IMR-90 (cell line): ENCODE results near the gene PITX3. TPM values are rescaled to one million over a fixed set of nuclear protein-coding genes. Genes with fewer than 3 reads are reported as not detected.

ENCODE experiments used
- ATAC-seq: fragments of 200-7000 bp; cut with Tn5 transposase; 2 replicates; pipeline ENCODE4 v1.9.1; 2020; ENCODE audit warnings: low read depth, mild to moderate bottlenecking, moderate library complexity
- BruUV-seq: library from RNA; stranded (reverse); fragments of 400-500 nt; replicated peaks from 2 replicates; lab custom pipeline; 2021; lab: Mats Ljungman, UMichigan
- CTCF ChIA-PET: fragments of 300-600 bp; formaldehyde crosslinking; extraction: SDS; loops from one replicate; lab custom pipeline; 2021; ENCODE audit warnings: antibody characterized with exemption; lab: Yijun Ruan, JAX
- POLR2A ChIA-PET: fragments of 300-600 bp; sonication (Branson Sonifier 250); formaldehyde crosslinking; loops from one replicate; lab custom pipeline; 2022; ENCODE audit warnings: antibody characterized with exemption; ENCODE audit not compliant: unreplicated experiment; lab: Charles Lee
- DNase-seq: peaks from one replicate; pipeline ENCODE4 v3.0.0; 2013
- H2AFZ ChIP-seq: replicated peaks from 2 replicates; pipeline ENCODE3; 2013; ENCODE audit warnings: low read length, mild to moderate bottlenecking; ENCODE audit not compliant: poor library complexity
- H2AK5ac ChIP-seq: 2 replicates; pipeline ENCODE4 v1.6.1; 2013; ENCODE audit warnings: low read depth, low read length, inconsistent platforms
- H2AK9ac ChIP-seq: replicated peaks from 2 replicates; pipeline ENCODE3; 2013; ENCODE audit warnings: mild to moderate bottlenecking, low read depth, low read length, moderate library complexity; ENCODE audit not compliant: poor library complexity
- H2BK120ac ChIP-seq: 2 replicates; pipeline ENCODE4 v1.6.1; 2013; ENCODE audit warnings: low read depth, low read length, inconsistent platforms
- H2BK15ac ChIP-seq: 3 replicates; pipeline ENCODE4 v1.6.1; 2013; ENCODE audit warnings: low read depth, low read length, inconsistent platforms
- H2BK20ac ChIP-seq: 2 replicates; pipeline ENCODE4 v1.6.1; 2013; ENCODE audit warnings: low read depth, mild to moderate bottlenecking, inconsistent platforms, low read length, moderate library complexity
- H2BK5ac ChIP-seq: 2 replicates; pipeline ENCODE4 v1.6.1; 2013; ENCODE audit warnings: mild to moderate bottlenecking, low read depth, low read length, inconsistent platforms; ENCODE audit not compliant: poor library complexity, severe bottlenecking
- H3K14ac ChIP-seq: replicated peaks from 2 replicates; pipeline ENCODE4 v1.6.1; 2013; ENCODE audit warnings: low read depth, low read length, inconsistent platforms
- H3K18ac ChIP-seq: 2 replicates; pipeline ENCODE4 v1.6.1; 2013; ENCODE audit warnings: low read depth, low read length, control low read depth
- H3K23ac ChIP-seq: 2 replicates; pipeline ENCODE4 v1.6.1; 2013; ENCODE audit warnings: low read depth, low read length, inconsistent platforms
- H3K27ac ChIP-seq: 2 replicates; pipeline ENCODE4 v1.5.1; 2013; ENCODE audit warnings: mild to moderate bottlenecking, control low read depth, low read length; ENCODE audit not compliant: insufficient read depth
- H3K27me3 ChIP-seq: 2 replicates; pipeline ENCODE4 v1.6.1; 2013; ENCODE audit warnings: low read length; ENCODE audit not compliant: control insufficient read depth, insufficient read depth
- H3K36me3 ChIP-seq: 2 replicates; pipeline ENCODE4 v1.6.1; 2013; ENCODE audit warnings: low read length, mixed read lengths; ENCODE audit not compliant: control insufficient read depth, insufficient read depth
- H3K4ac ChIP-seq: 2 replicates; pipeline ENCODE4 v1.6.1; 2013; ENCODE audit warnings: low read depth, low read length, inconsistent platforms
- H3K4me1 ChIP-seq: 2 replicates; pipeline ENCODE4 v1.6.1; 2013; ENCODE audit warnings: low read length, mixed read lengths; ENCODE audit not compliant: control insufficient read depth, insufficient read depth
- H3K4me2 ChIP-seq: 2 replicates; pipeline ENCODE4 v1.6.1; 2013; ENCODE audit warnings: low read depth, mild to moderate bottlenecking, control low read depth, low read length, moderate library complexity
- H3K4me3 ChIP-seq: 2 replicates; pipeline ENCODE4 v1.5.1; 2013; ENCODE audit warnings: low read depth, mild to moderate bottlenecking, control low read depth, low read length, moderate library complexity; ENCODE audit not compliant: insufficient read depth
- H3K56ac ChIP-seq: 2 replicates; pipeline ENCODE4 v1.6.1; 2013; ENCODE audit warnings: low read length, inconsistent platforms; ENCODE audit not compliant: insufficient read depth; ENCODE audit errors: extremely low read depth
- H3K79me1 ChIP-seq, 2 experiments: 2 replicates each; pipeline ENCODE4 v1.6.1; 2013; ENCODE audit warnings: low read length in 2 of 2, inconsistent platforms in 1 of 2, low read depth in 1 of 2
- H3K9ac ChIP-seq: 2 replicates; pipeline ENCODE4 v1.6.1; 2013; ENCODE audit warnings: low read depth, low read length, control low read depth
- H3K9me1 ChIP-seq: 2 replicates; pipeline ENCODE4 v1.6.1; 2013; ENCODE audit warnings: low read length, inconsistent platforms; ENCODE audit not compliant: insufficient read depth
- H3K9me3 ChIP-seq: 2 replicates; pipeline ENCODE4 v1.6.1; 2013; ENCODE audit warnings: low read length; ENCODE audit not compliant: control insufficient read depth, insufficient read depth
- H4K20me1 ChIP-seq: 2 replicates; pipeline ENCODE4 v1.6.1; 2013; ENCODE audit warnings: low read length, inconsistent platforms; ENCODE audit not compliant: insufficient read depth
- H4K5ac ChIP-seq: 2 replicates; pipeline ENCODE4 v1.6.1; 2013; ENCODE audit warnings: mild to moderate bottlenecking, low read depth, low read length, control low read depth
- H4K8ac ChIP-seq, 2 experiments: 2 replicates each; pipeline ENCODE4 v1.6.1; 2013; ENCODE audit warnings: low read depth in 2 of 2, low read length in 2 of 2, control low read depth in 1 of 2, inconsistent platforms in 1 of 2
- H4K91ac ChIP-seq: 2 replicates; pipeline ENCODE4 v1.6.1; 2013; ENCODE audit warnings: low read depth, low read length, inconsistent platforms; ENCODE audit not compliant: insufficient read depth
- BHLHE40 ChIP-seq: fragments of 150-350 bp; IDR thresholded peaks from 2 replicates; pipeline ENCODE4 v1.6.1; 2016; ENCODE audit warnings: mild to moderate bottlenecking, low read depth, low read length
- CHD1 ChIP-seq: IDR thresholded peaks from 2 replicates; pipeline ENCODE4 v1.6.1; 2012; ENCODE audit warnings: low read depth, low read length, improper control_type of control experiment
- ELK1 ChIP-seq: fragments of 150-350 bp; IDR thresholded peaks from 2 replicates; pipeline ENCODE4 v1.6.1; 2016; ENCODE audit warnings: low read depth, mild to moderate bottlenecking, low read length, moderate library complexity, borderline replicate concordance
- MAFK ChIP-seq: IDR thresholded peaks from 2 replicates; pipeline ENCODE4 v1.6.1; 2012; ENCODE audit warnings: low read depth, low read length, improper control_type of control experiment
- MAZ ChIP-seq: IDR thresholded peaks from 2 replicates; pipeline ENCODE4 v1.6.1; 2012; ENCODE audit warnings: low read depth, mild to moderate bottlenecking, low read length, improper control_type of control experiment, moderate library complexity, borderline replicate concordance
- NFE2L2 ChIP-seq: fragments of 150-350 bp; IDR thresholded peaks from 2 replicates; pipeline ENCODE4 v1.6.1; 2016; ENCODE audit warnings: low read depth, mild to moderate bottlenecking, low read length
- POLR2A ChIP-seq: IDR thresholded peaks from 2 replicates; pipeline ENCODE4 v1.6.1; 2012; ENCODE audit warnings: mild to moderate bottlenecking, low read depth, low read length
- RCOR1 ChIP-seq: IDR thresholded peaks from 2 replicates; pipeline ENCODE4 v1.6.1; 2012; ENCODE audit warnings: mild to moderate bottlenecking, low read length, improper control_type of control experiment; ENCODE audit not compliant: insufficient replicate concordance
- RFX5 ChIP-seq: IDR thresholded peaks from 2 replicates; pipeline ENCODE4 v1.8.0; 2012; ENCODE audit warnings: low read depth, mild to moderate bottlenecking, low read length, moderate library complexity
- SMC3 ChIP-seq: fragments of 150-350 bp; IDR thresholded peaks from 2 replicates; pipeline ENCODE4 v1.6.1; 2016; ENCODE audit warnings: low read depth, mild to moderate bottlenecking, antibody characterized with exemption, low read length, moderate library complexity
- WGBS, 2 experiments: methylation state at CpG; one replicate each; pipeline versions ENCODE4 v1.1.5 to v1.1.7; 2013; ENCODE audit warnings: missing lambda C conversion rate in 2 of 2; ENCODE audit not compliant: insufficient read length in 1 of 2; ENCODE audit errors: extremely low coverage in 2 of 2; 5-methylcytosine and 5-hydroxymethylcytosine counted together
- dilution Hi-C: fragments of 300-500 bp; cut with HindIII; formaldehyde crosslinking; loops from one replicate; pipeline ENCODE4 v1.14.3; 2018; ENCODE audit warnings: low sequenced_read_pairs; ENCODE audit not compliant: unreplicated experiment
- in situ Hi-C: fragments of 300-500 bp; cut with MboI; formaldehyde crosslinking; loops from 3 replicates; pipeline ENCODE4 v1.14.3; 2019; ENCODE audit warnings: low sequenced_read_pairs, inconsistent platforms, mixed read lengths
- intact Hi-C: fragments of 100-400 bp; cut with micrococcal nuclease; formaldehyde crosslinking; loops from 2 replicates; pipeline ENCODE4 v1.10.0; 2022
- polyA plus RNA-seq, 3 experiments: library from polyadenylated mRNA; depleted of rRNA; stranded (reverse); fragments of >200 nt; gene quantifications; 2 replicates each; pipeline ENCODE4 v1.2.3, GENCODE V29; 2012; ENCODE audit warnings: low replicate concordance in 1 of 3
- total RNA-seq: library from RNA; depleted of rRNA; stranded (reverse); fragments of >200 nt; gene quantifications from 2 replicates; pipeline ENCODE4 v1.2.3, GENCODE V29; 2012
- TF ChIP-seq, protein P1 (sequence below): fragments of 150-350 bp; IDR thresholded peaks from 2 replicates; pipeline ENCODE4 v1.6.1; 2017; ENCODE audit warnings: mild to moderate bottlenecking, antibody characterized with exemption, low read length, low read depth
- TF ChIP-seq, protein P2 (sequence below): conservative IDR thresholded peaks from 2 replicates; pipeline ENCODE4 v1.5.1; 2012; ENCODE audit warnings: mild to moderate bottlenecking, low read depth, low read length, improper control_type of control experiment

The PITX3 gene
- total and polyA plus RNA-seq, 2 of the 4 experiments (the other 2 are of a cell fraction): not detected

- no peak for DNase-seq
- H3K14ac ChIP-seq: no peak overlapping the region
- CTCF ChIA-PET: interaction anchor here (1.2 to 1.5 kb wide), 2 partner anchors 68 to 109 kb away, joined by 3 to 4 read pairs; no protein-coding TSS in a partner anchor
- no peak overlapping the region for H2BK20ac ChIP-seq
- H4K20me1 ChIP-seq: no peaks in the 10 kb centered on the region
- no peak overlapping the region for H3K27ac ChIP-seq
- H2BK5ac ChIP-seq: no peak overlapping the region
- TF ChIP-seq MAZ: no peak
- TF ChIP-seq MAFK: no peak
- TF ChIP-seq SMC3: no peak
- no peak for TF ChIP-seq POLR2A
- TF ChIP-seq ELK1: no peak
- TF ChIP-seq NFE2L2: no peak
- TF ChIP-seq, protein P1, sequence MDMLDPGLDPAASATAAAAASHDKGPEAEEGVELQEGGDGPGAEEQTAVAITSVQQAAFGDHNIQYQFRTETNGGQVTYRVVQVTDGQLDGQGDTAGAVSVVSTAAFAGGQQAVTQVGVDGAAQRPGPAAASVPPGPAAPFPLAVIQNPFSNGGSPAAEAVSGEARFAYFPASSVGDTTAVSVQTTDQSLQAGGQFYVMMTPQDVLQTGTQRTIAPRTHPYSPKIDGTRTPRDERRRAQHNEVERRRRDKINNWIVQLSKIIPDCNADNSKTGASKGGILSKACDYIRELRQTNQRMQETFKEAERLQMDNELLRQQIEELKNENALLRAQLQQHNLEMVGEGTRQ: no peak
- TF ChIP-seq BHLHE40: no peak
- no peak for TF ChIP-seq RCOR1
- TF ChIP-seq RFX5: no peak
- no peak for TF ChIP-seq CHD1
- TF ChIP-seq, protein P2, sequence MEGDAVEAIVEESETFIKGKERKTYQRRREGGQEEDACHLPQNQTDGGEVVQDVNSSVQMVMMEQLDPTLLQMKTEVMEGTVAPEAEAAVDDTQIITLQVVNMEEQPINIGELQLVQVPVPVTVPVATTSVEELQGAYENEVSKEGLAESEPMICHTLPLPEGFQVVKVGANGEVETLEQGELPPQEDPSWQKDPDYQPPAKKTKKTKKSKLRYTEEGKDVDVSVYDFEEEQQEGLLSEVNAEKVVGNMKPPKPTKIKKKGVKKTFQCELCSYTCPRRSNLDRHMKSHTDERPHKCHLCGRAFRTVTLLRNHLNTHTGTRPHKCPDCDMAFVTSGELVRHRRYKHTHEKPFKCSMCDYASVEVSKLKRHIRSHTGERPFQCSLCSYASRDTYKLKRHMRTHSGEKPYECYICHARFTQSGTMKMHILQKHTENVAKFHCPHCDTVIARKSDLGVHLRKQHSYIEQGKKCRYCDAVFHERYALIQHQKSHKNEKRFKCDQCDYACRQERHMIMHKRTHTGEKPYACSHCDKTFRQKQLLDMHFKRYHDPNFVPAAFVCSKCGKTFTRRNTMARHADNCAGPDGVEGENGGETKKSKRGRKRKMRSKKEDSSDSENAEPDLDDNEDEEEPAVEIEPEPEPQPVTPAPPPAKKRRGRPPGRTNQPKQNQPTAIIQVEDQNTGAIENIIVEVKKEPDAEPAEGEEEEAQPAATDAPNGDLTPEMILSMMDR: no peak
- no peak overlapping the region for H4K5ac ChIP-seq
- H3K27me3 ChIP-seq: peaks cover 48% of the 10 kb centered on the region
- dilution Hi-C loops: no loop called here
- H3K4ac ChIP-seq: no peak overlapping the region
- no peak overlapping the region for H2BK15ac ChIP-seq
- no peak overlapping the region for H2AK5ac ChIP-seq
- no TSS peak for BruUV-seq
- no CpG with 5 or more reads among the region's 4 CpGs for WGBS, 2 experiments
- no peak overlapping the region for H3K56ac ChIP-seq
- no peak overlapping the region for H3K23ac ChIP-seq
- no peak overlapping the region for H3K18ac ChIP-seq
- peaks cover 0 to 6% of the 10 kb centered on the region in 2 experiments; a peak in 1 of 4 replicates for H3K79me1 ChIP-seq
- no peaks in the 10 kb centered on the region for H3K36me3 ChIP-seq
- H3K9me3 ChIP-seq: no peaks in the 10 kb centered on the region
- POLR2A ChIA-PET: no interaction called here
- H3K9me1 ChIP-seq: peaks cover 14% of the 10 kb centered on the region
- no peak overlapping the region for H4K91ac ChIP-seq
- no peak for ATAC-seq
- H2AK9ac ChIP-seq: no peak overlapping the region
- no peak overlapping the region for H3K4me3 ChIP-seq
- peaks cover 5% of the 10 kb centered on the region for H3K4me1 ChIP-seq
- no peak overlapping the region for H4K8ac ChIP-seq
- in situ Hi-C loops: no loop called here
- H2BK120ac ChIP-seq: no peak overlapping the region
- no peak overlapping the region for H3K4me2 ChIP-seq
- intact Hi-C loops: no loop called here
- no peak overlapping the region for H3K9ac ChIP-seq
- no peak overlapping the region for H2AFZ ChIP-seq
Measured at GRCh38 chr10:102237711-102238252, 3.5 kb downstream of the PITX3 start.
